ENCODE results near the gene WNT7A. TPM values are rescaled to one million over a fixed set of nuclear protein-coding genes. Genes with fewer than 3 reads are reported as not detected.

Gene WNT7A
- total RNA-seq, 6 donors from 2014 or later, result 1.0 to 12.2 (median 6.8) TPM

GRCh38 chr3:13849018-13849417 is 30.9 kb downstream of the WNT7A start:
- Histone ChIP-seq H3K27me3 (no peaks in the 10 kb centered on the region), H3K36me3 (no peaks in the 10 kb centered on the region), H3K9me3 (no peaks in the 10 kb centered on the region), H3K27ac (no peak overlapping the region), H3K4me3 (no peak overlapping the region), H3K4me1 (no peaks in the 10 kb centered on the region)
- DNase-seq (no peak), ATAC-seq (ENCODE audit: low FRiP score in 2 of 2) (no peak)
- TF ChIP-seq, protein P1, sequence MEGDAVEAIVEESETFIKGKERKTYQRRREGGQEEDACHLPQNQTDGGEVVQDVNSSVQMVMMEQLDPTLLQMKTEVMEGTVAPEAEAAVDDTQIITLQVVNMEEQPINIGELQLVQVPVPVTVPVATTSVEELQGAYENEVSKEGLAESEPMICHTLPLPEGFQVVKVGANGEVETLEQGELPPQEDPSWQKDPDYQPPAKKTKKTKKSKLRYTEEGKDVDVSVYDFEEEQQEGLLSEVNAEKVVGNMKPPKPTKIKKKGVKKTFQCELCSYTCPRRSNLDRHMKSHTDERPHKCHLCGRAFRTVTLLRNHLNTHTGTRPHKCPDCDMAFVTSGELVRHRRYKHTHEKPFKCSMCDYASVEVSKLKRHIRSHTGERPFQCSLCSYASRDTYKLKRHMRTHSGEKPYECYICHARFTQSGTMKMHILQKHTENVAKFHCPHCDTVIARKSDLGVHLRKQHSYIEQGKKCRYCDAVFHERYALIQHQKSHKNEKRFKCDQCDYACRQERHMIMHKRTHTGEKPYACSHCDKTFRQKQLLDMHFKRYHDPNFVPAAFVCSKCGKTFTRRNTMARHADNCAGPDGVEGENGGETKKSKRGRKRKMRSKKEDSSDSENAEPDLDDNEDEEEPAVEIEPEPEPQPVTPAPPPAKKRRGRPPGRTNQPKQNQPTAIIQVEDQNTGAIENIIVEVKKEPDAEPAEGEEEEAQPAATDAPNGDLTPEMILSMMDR (IDR thresholded peaks at IDR 0.05), result no peak
- no peak for TF ChIP-seq POLR2AphosphoS5 (IDR thresholded peaks at IDR 0.05)
- no peak for TF ChIP-seq EP300 (IDR thresholded peaks at IDR 0.05)
- WGBS, 2 donors, result 73 to 78% methylated on average over 5 of the region's 5 CpGs

DNA sequence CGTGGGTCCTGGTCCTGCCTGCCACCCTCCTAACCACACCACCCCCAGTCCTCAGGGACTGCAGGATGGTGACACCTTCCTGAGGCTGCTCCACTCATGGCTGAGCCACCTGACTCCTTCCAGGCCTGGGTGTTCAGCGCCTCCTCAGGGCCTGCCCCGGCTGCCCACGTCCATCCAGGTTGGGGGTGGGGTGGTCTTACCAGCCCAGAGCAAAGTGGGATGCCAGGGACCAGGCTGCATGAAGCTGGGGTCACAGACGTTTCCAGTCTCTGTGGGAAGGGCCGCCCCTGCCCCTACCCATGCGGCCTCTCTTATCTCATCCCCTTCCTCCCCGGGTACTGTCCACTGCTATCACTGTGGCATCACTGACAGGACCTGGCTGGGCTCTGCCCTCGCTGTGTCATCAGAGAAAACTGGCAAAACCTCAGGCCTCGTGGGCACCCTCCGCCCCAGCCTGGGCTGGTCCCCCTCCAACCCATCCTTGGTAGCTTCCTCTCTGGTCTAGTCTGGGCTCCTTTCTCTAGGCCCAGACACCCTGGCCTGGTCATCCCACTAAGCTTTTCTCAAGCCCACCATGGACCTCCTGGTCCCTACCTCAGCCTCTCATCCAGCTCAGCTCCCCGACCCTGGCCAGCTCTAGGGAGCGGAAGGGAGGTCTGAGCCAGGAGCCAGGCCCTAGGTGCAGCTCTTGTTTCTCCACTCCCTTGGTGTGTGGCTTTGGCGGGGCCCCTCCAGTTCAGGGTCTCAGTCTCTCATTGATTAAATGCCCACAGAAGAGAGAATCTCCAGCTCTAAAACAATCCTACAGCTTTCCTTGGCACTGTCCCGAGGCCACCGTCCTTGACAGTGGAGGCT is 32.9 kb downstream of the WNT7A start:
- Histone ChIP-seq H3K36me3 (no peaks in the 10 kb centered on the region), H3K4me3 (no peak overlapping the region), H3K27ac (no peak overlapping the region), H3K27me3 (no peaks in the 10 kb centered on the region), H3K4me1 (no peaks in the 10 kb centered on the region), H3K9me3 (no peaks in the 10 kb centered on the region)
- ATAC-seq (ENCODE audit: low FRiP score in 2 of 2) (no peak), DNase-seq (no peak)
- WGBS, 2 donors, result 77 to 79% methylated on average over 11 to 16 of the region's 16 CpGs
- TF ChIP-seq POLR2A (IDR thresholded peaks at IDR 0.05) (no peak), EP300 (IDR thresholded peaks at IDR 0.05) (no peak), POLR2AphosphoS5 (IDR thresholded peaks at IDR 0.05) (no peak)
- TF ChIP-seq, protein P1 (IDR thresholded peaks at IDR 0.05), result no peak

DNA sequence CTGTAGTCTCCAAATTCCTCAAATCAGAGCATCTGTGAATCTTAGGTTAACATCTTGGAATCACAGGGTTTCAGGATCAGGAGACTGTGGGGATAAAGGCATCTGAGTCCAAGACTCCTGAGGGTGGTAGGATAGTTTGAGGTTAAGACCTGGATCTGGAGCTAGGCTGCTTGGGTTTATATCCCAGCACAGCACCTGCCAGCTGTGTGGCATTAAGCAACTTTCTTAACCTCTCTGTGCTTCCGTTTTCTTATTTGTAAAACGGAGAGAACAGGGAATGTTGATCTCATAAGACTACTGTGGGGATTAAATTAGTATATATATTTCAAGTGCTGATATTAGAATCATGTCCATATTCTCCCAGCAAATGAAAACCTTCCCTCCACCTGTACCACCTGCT is 33.6 kb downstream of the WNT7A start:
- no peaks in the 10 kb centered on the region for H3K27me3 ChIP-seq
- no peak for TF ChIP-seq POLR2AphosphoS5 (IDR thresholded peaks at IDR 0.05)
- no peak for TF ChIP-seq POLR2A (IDR thresholded peaks at IDR 0.05)
- TF ChIP-seq, protein P1 (IDR thresholded peaks at IDR 0.05), result no peak
- TF ChIP-seq EP300 (IDR thresholded peaks at IDR 0.05), result no peak
- no peaks in the 10 kb centered on the region for H3K4me1 ChIP-seq
- no peaks in the 10 kb centered on the region for H3K36me3 ChIP-seq
- H3K4me3 ChIP-seq, result no peak overlapping the region
- DNase-seq (no peak), ATAC-seq (ENCODE audit: low FRiP score in 2 of 2) (no peak)
- no peak overlapping the region for H3K27ac ChIP-seq
- no peaks in the 10 kb centered on the region for H3K9me3 ChIP-seq
- 79 to 83% methylated on average over 2 of the region's 2 CpGs for WGBS, 2 donors

GRCh38 chr3:13845806-13846205 is 34.1 kb downstream of the WNT7A start:
- TF ChIP-seq POLR2AphosphoS5 (IDR thresholded peaks at IDR 0.05) (no peak), EP300 (IDR thresholded peaks at IDR 0.05) (no peak)
- TF ChIP-seq, protein P1 (IDR thresholded peaks at IDR 0.05), result no peak
- Histone ChIP-seq H3K9me3 (no peaks in the 10 kb centered on the region), H3K36me3 (no peaks in the 10 kb centered on the region), H3K27me3 (no peaks in the 10 kb centered on the region), H3K4me3 (no peak overlapping the region), H3K27ac (no peak overlapping the region), H3K4me1 (no peaks in the 10 kb centered on the region)
- 84 to 91% methylated on average over 3 to 7 of the region's 7 CpGs for WGBS, 2 donors
- DNase-seq (no peak), ATAC-seq (ENCODE audit: low FRiP score in 2 of 2) (no peak)

- TF ChIP-seq EP300 (IDR thresholded peaks at IDR 0.05), result no peak
- no peak for TF ChIP-seq POLR2AphosphoS5 (IDR thresholded peaks at IDR 0.05)
- no peak for TF ChIP-seq POLR2A (IDR thresholded peaks at IDR 0.05)
- TF ChIP-seq, protein P1 (IDR thresholded peaks at IDR 0.05), result no peak
Measured at GRCh38 chr3:13844911-13845310, 35.0 kb downstream of the WNT7A start.

More at GRCh38 chr3:13844911-13845310, 35.0 kb downstream of the WNT7A start:
- WGBS, 2 donors, result 71 to 73% methylated on average over 8 to 10 of the region's 10 CpGs
- no peak overlapping the region for H3K27ac ChIP-seq
- ATAC-seq (ENCODE audit: low FRiP score in 2 of 2) (no peak), DNase-seq (no peak)
- H3K27me3 ChIP-seq, result no peaks in the 10 kb centered on the region
- no peaks in the 10 kb centered on the region for H3K9me3 ChIP-seq
- H3K4me3 ChIP-seq, result no peak overlapping the region
- no peaks in the 10 kb centered on the region for H3K36me3 ChIP-seq
- no peaks in the 10 kb centered on the region for H3K4me1 ChIP-seq

All from upper lobe of left lung (tissue), 6 donors.